ENCODE data around the gene CELSR2.
A peak's percentile ranks its signal among the peaks of the same experiment; 100 is the strongest.

DNA sequence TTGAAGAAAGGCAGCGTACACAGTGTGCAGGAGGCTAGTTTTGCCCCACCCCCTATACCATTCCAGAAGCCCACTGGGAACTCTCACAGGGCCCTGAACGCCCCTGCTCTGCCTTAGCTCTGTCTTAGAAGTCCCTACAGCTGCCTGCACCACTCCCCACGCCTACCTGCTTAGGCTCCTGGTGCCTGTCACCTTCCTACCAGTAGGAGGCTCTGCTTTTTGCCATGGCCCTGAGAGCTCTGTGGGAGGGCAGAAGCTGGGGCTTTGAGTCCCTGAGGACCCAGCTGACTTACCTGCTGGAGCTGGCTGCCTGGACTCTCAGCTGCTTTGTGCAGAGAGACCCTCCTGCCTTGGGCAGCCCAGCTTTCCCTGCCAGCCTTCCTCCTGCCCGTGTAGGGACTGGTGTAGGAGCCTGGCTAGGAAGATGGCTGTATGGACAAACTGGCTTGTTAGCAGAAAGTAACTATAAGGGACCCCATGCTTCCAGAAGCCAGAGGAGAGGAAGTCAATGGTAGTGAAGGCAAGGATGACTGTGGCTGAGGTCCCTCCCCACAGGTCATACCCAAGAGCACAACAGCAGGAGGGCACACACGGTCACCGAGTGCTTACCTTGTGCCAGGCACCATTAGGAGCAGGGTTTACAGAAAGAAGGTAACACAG is 9.8 kb upstream of the CELSR2 start:
- TF ChIP-seq, protein P1, sequence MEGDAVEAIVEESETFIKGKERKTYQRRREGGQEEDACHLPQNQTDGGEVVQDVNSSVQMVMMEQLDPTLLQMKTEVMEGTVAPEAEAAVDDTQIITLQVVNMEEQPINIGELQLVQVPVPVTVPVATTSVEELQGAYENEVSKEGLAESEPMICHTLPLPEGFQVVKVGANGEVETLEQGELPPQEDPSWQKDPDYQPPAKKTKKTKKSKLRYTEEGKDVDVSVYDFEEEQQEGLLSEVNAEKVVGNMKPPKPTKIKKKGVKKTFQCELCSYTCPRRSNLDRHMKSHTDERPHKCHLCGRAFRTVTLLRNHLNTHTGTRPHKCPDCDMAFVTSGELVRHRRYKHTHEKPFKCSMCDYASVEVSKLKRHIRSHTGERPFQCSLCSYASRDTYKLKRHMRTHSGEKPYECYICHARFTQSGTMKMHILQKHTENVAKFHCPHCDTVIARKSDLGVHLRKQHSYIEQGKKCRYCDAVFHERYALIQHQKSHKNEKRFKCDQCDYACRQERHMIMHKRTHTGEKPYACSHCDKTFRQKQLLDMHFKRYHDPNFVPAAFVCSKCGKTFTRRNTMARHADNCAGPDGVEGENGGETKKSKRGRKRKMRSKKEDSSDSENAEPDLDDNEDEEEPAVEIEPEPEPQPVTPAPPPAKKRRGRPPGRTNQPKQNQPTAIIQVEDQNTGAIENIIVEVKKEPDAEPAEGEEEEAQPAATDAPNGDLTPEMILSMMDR (IDR thresholded peaks at IDR 0.05), result peak in 2 of 3 donors; percentile 35 to 46
- no peak for TF ChIP-seq POLR2A (IDR thresholded peaks at IDR 0.05)
- no peak for TF ChIP-seq POLR2AphosphoS5 (IDR thresholded peaks at IDR 0.05)

Measured in breast epithelium (tissue), 3 donors.